PC-3 (cell line): Measurements from ENCODE around the gene TMEM263. TPM values are rescaled to one million over a fixed set of nuclear protein-coding genes. Genes with fewer than 3 reads are reported as not detected.

Experiments
- ATAC-seq: fragments of 200-7000 bp; cut with Tn5 transposase; 2 replicates; pipeline ENCODE4 v1.9.1; 2020; ENCODE audit warnings: mild to moderate bottlenecking, moderate library complexity
- BruUV-seq: library from RNA; stranded (reverse); fragments of 400-500 nt; replicated peaks from 2 replicates; lab custom pipeline; 2021; lab: Mats Ljungman, UMichigan
- CTCF ChIA-PET: fragments of 300-600 bp; sonication (Branson Sonifier 250); formaldehyde crosslinking; loops from one replicate; lab custom pipeline; 2022; ENCODE audit warnings: antibody characterized with exemption; lab: Charles Lee
- POLR2A ChIA-PET: fragments of 300-600 bp; sonication (Branson Sonifier 250); formaldehyde crosslinking; loops from one replicate; lab custom pipeline; 2022; ENCODE audit warnings: antibody characterized with exemption; ENCODE audit not compliant: unreplicated experiment; lab: Charles Lee
- DNase-seq: peaks from one replicate; pipeline ENCODE4 v3.0.0-alpha.2; 2015
- H2AFZ ChIP-seq: fragments of 300-600 bp; sonication (generic); 2 replicates; pipeline ENCODE4 v1.6.0; 2016; ENCODE audit warnings: antibody characterized with exemption, low read length
- H3F3A ChIP-seq: fragments of 300-600 bp; sonication (generic); one replicate; pipeline ENCODE4 v1.6.0; 2017; ENCODE audit warnings: antibody characterized with exemption, low read length, control low read depth, mild to moderate bottlenecking; ENCODE audit not compliant: unreplicated experiment
- H3K27ac ChIP-seq: fragments of 300-600 bp; sonication (generic); 2 replicates; pipeline ENCODE4 v1.5.1; 2016; ENCODE audit warnings: mild to moderate bottlenecking, low read length
- H3K27me3 ChIP-seq: fragments of 300-600 bp; sonication (generic); 2 replicates; pipeline ENCODE4 v1.6.1; 2016; ENCODE audit warnings: low read length, mixed read lengths
- H3K36me3 ChIP-seq: fragments of 300-600 bp; sonication (generic); 2 replicates; pipeline ENCODE4 v1.6.1; 2016; ENCODE audit warnings: low read depth, mixed run types, low read length, mixed read lengths
- H3K4me1 ChIP-seq: fragments of 300-600 bp; sonication (generic); 2 replicates; pipeline ENCODE4 v1.5.1; 2016; ENCODE audit warnings: low read length; ENCODE audit not compliant: insufficient read depth
- H3K4me2 ChIP-seq: fragments of 300-600 bp; sonication (generic); 2 replicates; pipeline ENCODE4 v1.6.0; 2016; ENCODE audit warnings: low read length
- H3K4me3 ChIP-seq: fragments of 300-600 bp; sonication (generic); 2 replicates; pipeline ENCODE4 v1.5.1; 2016; ENCODE audit warnings: mild to moderate bottlenecking, low read length, mixed read lengths
- H3K79me2 ChIP-seq: fragments of 300-600 bp; sonication (generic); 2 replicates; pipeline ENCODE4 v1.6.1; 2017; ENCODE audit warnings: low read length, mixed read lengths
- H3K9ac ChIP-seq: fragments of 300-600 bp; sonication (generic); 2 replicates; pipeline ENCODE4 v1.6.0; 2016; ENCODE audit warnings: mild to moderate bottlenecking, low read length
- H3K9me2 ChIP-seq: fragments of 300-600 bp; sonication (generic); replicated peaks from 2 replicates; pipeline ENCODE4 v1.6.1; 2016; ENCODE audit warnings: mixed run types, low read length, mixed read lengths
- H3K9me3 ChIP-seq: fragments of 300-600 bp; sonication (generic); 2 replicates; pipeline ENCODE4 v1.6.1; 2016; ENCODE audit warnings: low read length, mixed read lengths
- H4K20me1 ChIP-seq: fragments of 300-600 bp; sonication (generic); 2 replicates; pipeline ENCODE4 v1.6.1; 2016; ENCODE audit warnings: low read length, mixed read lengths
- EZH2 ChIP-seq: fragments of 300-600 bp; sonication (generic); IDR thresholded peaks from one replicate; pipeline ENCODE4 v1.6.1; 2017; ENCODE audit warnings: antibody characterized with exemption, mild to moderate bottlenecking, low read length; ENCODE audit not compliant: unreplicated experiment
- EZH2phosphoT487 ChIP-seq: fragments of 300-600 bp; sonication (generic); IDR thresholded peaks from 2 replicates; pipeline ENCODE4 v1.6.1; 2018; ENCODE audit warnings: mild to moderate bottlenecking, antibody characterized with exemption, low read length, borderline replicate concordance
- intact Hi-C: fragments of 100-400 bp; cut with micrococcal nuclease; formaldehyde crosslinking; loops from 2 replicates; pipeline ENCODE4 v1.9.0; 2023
- total RNA-seq: library from RNA; depleted of rRNA; stranded (reverse); fragments of >200 nt; gene quantifications from 2 replicates; pipeline ENCODE4 v1.2.3, GENCODE V29; 2014
- TF ChIP-seq, protein P1 (sequence below): fragments of 300-600 bp; sonication (generic); conservative IDR thresholded peaks from 2 replicates; pipeline ENCODE4 v1.5.1; 2017; ENCODE audit warnings: antibody characterized with exemption, low read depth, mild to moderate bottlenecking, low read length

The TMEM263 gene
- total RNA-seq, 1 experiment from 2014 or later: 42.7 TPM

GRCh38 chr12:106947461-106947860 is 8.2 kb upstream of the TMEM263 start:
- H3K79me2 ChIP-seq: no peaks in the 10 kb centered on the region
- CTCF ChIA-PET: no interaction called here

GRCh38 chr12:106950591-106950990 is 5.1 kb upstream of the TMEM263 start:
- Histone ChIP-seq H3K9me2 (no peaks in the 10 kb centered on the region), H3K79me2 (no peaks in the 10 kb centered on the region), H3K27ac (no peak overlapping the region), H3F3A (peaks cover 5% of the 10 kb centered on the region), H3K36me3 (no peaks in the 10 kb centered on the region), H2AFZ (no peak overlapping the region), H3K4me1 (peaks cover 13% of the 10 kb centered on the region), H3K27me3 (no peaks in the 10 kb centered on the region), H3K4me2 (no peak overlapping the region), H3K9me3 (peaks cover under 1% of the 10 kb centered on the region; the same call in 1 of the 2 replicates), H3K9ac (no peak overlapping the region), H4K20me1 (no peaks in the 10 kb centered on the region), H3K4me3 (no peak overlapping the region)
- TF ChIP-seq, protein P1, sequence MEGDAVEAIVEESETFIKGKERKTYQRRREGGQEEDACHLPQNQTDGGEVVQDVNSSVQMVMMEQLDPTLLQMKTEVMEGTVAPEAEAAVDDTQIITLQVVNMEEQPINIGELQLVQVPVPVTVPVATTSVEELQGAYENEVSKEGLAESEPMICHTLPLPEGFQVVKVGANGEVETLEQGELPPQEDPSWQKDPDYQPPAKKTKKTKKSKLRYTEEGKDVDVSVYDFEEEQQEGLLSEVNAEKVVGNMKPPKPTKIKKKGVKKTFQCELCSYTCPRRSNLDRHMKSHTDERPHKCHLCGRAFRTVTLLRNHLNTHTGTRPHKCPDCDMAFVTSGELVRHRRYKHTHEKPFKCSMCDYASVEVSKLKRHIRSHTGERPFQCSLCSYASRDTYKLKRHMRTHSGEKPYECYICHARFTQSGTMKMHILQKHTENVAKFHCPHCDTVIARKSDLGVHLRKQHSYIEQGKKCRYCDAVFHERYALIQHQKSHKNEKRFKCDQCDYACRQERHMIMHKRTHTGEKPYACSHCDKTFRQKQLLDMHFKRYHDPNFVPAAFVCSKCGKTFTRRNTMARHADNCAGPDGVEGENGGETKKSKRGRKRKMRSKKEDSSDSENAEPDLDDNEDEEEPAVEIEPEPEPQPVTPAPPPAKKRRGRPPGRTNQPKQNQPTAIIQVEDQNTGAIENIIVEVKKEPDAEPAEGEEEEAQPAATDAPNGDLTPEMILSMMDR: no peak
- TF ChIP-seq EZH2phosphoT487 (no peak), EZH2 (no peak)
- no TSS peak for BruUV-seq
- intact Hi-C loops: no loop called here
- POLR2A ChIA-PET: no interaction called here
- ATAC-seq (no peak), DNase-seq (no peak)
- CTCF ChIA-PET: no interaction called here

More at GRCh38 chr12:106947461-106947860, 8.2 kb upstream of the TMEM263 start:
- H3K4me2 ChIP-seq: no peak overlapping the region
- TF ChIP-seq, protein P1: no peak
- no peak overlapping the region for H3K27ac ChIP-seq
- DNase-seq (no peak), ATAC-seq (no peak)
- no TSS peak for BruUV-seq
- H3K27me3 ChIP-seq: no peaks in the 10 kb centered on the region
- no peak overlapping the region for H2AFZ ChIP-seq
- no peaks in the 10 kb centered on the region for H4K20me1 ChIP-seq
- H3K9me3 ChIP-seq: peaks cover 10% of the 10 kb centered on the region; the same call in 1 of the 2 replicates
- H3F3A ChIP-seq: no peaks in the 10 kb centered on the region
- POLR2A ChIA-PET: no interaction called here
- H3K4me1 ChIP-seq: no peaks in the 10 kb centered on the region
- H3K9me2 ChIP-seq: no peaks in the 10 kb centered on the region
- no peak overlapping the region for H3K4me3 ChIP-seq
- H3K9ac ChIP-seq: no peak overlapping the region
- intact Hi-C loops: no loop called here
- no peaks in the 10 kb centered on the region for H3K36me3 ChIP-seq

DNA sequence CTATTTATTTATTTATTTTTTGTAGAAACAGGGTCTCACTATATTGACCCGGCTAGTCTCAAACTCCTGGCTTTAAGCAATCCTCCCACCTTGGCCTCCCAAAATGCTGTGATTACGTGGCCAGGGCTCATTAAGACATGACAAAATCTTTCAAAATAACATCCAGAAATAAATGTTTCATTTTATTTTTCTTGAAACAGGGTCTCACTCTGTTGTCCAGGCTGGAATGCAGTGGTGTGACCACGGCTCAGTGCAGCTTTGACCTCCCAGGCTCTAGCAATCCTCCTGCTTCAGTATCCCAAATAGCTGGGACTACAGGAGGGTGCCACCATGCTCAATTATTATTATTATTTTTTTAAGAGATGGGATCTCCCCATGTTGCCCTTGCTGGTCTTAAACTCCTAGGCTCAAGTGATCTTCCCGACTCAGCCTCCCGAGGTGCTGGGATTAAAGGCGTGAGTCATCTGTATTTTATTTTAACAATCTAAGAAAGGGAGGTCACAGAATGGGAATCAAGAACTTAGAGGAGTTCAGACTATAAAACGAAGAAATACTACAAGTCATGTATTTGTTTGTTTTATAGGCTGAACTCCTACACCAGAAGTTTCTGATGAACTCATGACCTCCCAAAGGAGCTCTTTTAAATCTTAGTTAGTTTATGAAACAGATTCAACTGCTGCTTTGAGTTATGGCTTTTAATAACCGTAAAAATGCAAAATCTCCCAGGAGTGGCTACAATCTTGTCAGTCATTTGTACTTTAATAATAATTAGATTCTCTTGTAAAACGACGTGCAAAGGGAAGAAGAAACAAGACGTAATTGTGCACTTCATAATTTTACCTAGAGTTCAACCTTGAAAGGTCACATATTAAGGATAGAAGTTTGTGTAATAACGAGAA is 2.1 kb upstream of the TMEM263 start:
- intact Hi-C loops: no loop called here
- peak overlapping the region; percentile 12; the same call in 1 of the 2 replicates for H3K4me3 ChIP-seq

More for the DNA sequence above, 2.1 kb upstream of the TMEM263 start:
- TF ChIP-seq EZH2: no peak
- no peak for TF ChIP-seq EZH2phosphoT487
- TF ChIP-seq, protein P1: no peak
- ATAC-seq (peak; percentile 2; the same call in 1 of the 2 replicates), DNase-seq (peak; percentile 58)
- Histone ChIP-seq H3K4me1 (peaks cover 20% of the 10 kb centered on the region), H3F3A (peaks cover 5% of the 10 kb centered on the region), H3K79me2 (peaks cover 27% of the 10 kb centered on the region), H4K20me1 (peaks cover 6% of the 10 kb centered on the region; the same call in 1 of the 2 replicates), H2AFZ (0 out of 2 replicates have a peak overlapping the region, but pooled peaks have one; percentile 1), H3K9me3 (no peaks in the 10 kb centered on the region), H3K27ac (no peak overlapping the region), H3K9me2 (no peaks in the 10 kb centered on the region), H3K36me3 (no peaks in the 10 kb centered on the region), H3K4me2 (peak overlapping the region; percentile 79), H3K27me3 (no peaks in the 10 kb centered on the region), H3K9ac (no peak overlapping the region)
- BruUV-seq: no TSS peak
- CTCF ChIA-PET: no interaction called here
- POLR2A ChIA-PET: interaction anchor here (0.7 kb wide), 1 partner anchor 305 kb away, joined by 3 read pairs; no protein-coding TSS in a partner anchor
